GM12892 (cell line): ENCODE measurements around the gene RAD50.

ENCODE experiments used
- POLR2A ChIP-seq: IDR thresholded peaks from 2 replicates; pipeline ENCODE4 v1.6.1; 2011; ENCODE audit warnings: low read depth, low read length, control low read depth
- POLR2AphosphoS5 ChIP-seq: IDR thresholded peaks from 2 replicates; pipeline ENCODE4 v1.6.1; 2011; ENCODE audit warnings: low read depth, low read length, control low read depth
- TAF1 ChIP-seq: IDR thresholded peaks from 2 replicates; pipeline ENCODE4 v1.6.1; 2011; ENCODE audit warnings: low read depth, mild to moderate bottlenecking, control low read depth, low read length, borderline replicate concordance

GRCh38 chr5:132546108-132546507, 10.7 kb upstream of the RAD50 start:
- no peak for TF ChIP-seq POLR2AphosphoS5
- TF ChIP-seq TAF1, result no peak
- TF ChIP-seq POLR2A, result no peak
